GM12864 (cell line): ENCODE measurements around the gene XG.

Experiments
- DNase-seq: peaks from one replicate; pipeline ENCODE4 v3.0.0-alpha.2; 2011; ENCODE audit warnings: low read depth
- H3K4me3 ChIP-seq: 2 replicates; pipeline ENCODE4 v1.5.1; 2011; ENCODE audit warnings: mild to moderate bottlenecking, low read depth, low read length, control low read depth
- CTCF ChIP-seq: IDR thresholded peaks from 2 replicates; pipeline ENCODE4 v1.5.1; 2011; ENCODE audit warnings: low read depth, mild to moderate bottlenecking, moderate library complexity, low read length, control low read depth, inconsistent platforms; ENCODE audit errors: missing control alignments

The XG gene

GRCh38 chrX:2824886-2825285 lies 73.0 kb downstream of the XG start:
- no peak for TF ChIP-seq CTCF
- DNase-seq = no peak
- no peak overlapping the region for H3K4me3 ChIP-seq

GRCh38 chrX:2828344-2828958 lies 76.6 kb downstream of the XG start, which contains the start of gene GYG2:
TSS of gene GYG2 (plus strand) at chrX:2828930. CDS start at chrX:2830189, 1,259 bp downstream.
- H3K4me3 ChIP-seq = no peak within 1 kb of the TSS
- no peak for DNase-seq
- TF ChIP-seq CTCF = no peak

GRCh38 chrX:2828959-2829411 lies 77.1 kb downstream of the XG start:
- no peak for TF ChIP-seq CTCF
- no peak for DNase-seq
- no peak overlapping the region for H3K4me3 ChIP-seq

- no peak for TF ChIP-seq CTCF
- H3K4me3 ChIP-seq = no peak overlapping the region
- DNase-seq = no peak
Observed at GRCh38 chrX:2829469-2830246, 77.8 kb downstream of the XG start.

- no peak for DNase-seq
- H3K4me3 ChIP-seq = no peak overlapping the region
- TF ChIP-seq CTCF = no peak
Observed at GRCh38 chrX:2831471-2832228, 79.8 kb downstream of the XG start.

GRCh38 chrX:2837961-2838360 lies 86.1 kb downstream of the XG start:
- DNase-seq = no peak
- TF ChIP-seq CTCF = no peak
- H3K4me3 ChIP-seq = no peak overlapping the region
